ENCODE measurements around the gene PTN.

DNA sequence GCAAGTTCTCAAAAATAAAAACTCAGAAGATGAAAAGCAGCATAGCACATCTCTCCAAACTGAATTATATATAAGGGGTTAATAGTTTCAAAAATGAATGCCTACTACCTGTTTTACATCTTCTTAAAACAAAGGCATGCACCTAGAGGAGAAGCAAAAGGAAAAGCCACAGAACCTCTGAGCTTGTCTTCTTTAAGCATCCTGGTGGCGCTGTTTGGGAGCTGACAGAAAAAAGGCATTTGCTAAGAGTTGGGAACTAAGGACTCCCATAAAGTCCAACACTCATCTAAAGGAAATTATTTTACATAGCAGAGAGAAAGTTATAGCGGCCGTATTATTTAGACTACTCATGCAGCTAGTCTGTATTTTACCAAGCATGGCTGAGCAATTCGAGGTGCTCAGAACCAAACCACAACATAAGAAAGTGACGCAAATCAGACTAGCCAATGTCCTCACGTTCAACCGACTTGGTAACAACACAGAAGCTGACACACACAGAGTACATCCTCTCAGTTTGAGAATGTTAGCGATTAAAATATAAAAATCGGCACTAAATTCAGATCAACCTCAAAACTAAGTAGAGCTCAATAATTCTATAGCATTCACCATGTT, 38.8 kb downstream of the PTN start:
- TF ChIP-seq STAT3 (IDR thresholded peaks at IDR 0.05; ENCODE audit: low read depth, low read length) (no peak), CTCF (IDR thresholded peaks at IDR 0.05 in 2 of 3, conservative IDR thresholded peaks at IDR 0.05 in 1 of 3; ENCODE audit: control insufficient read depth in 2 of 3, extremely low read depth in 1 of 3, insufficient read depth in 1 of 3, low read depth in 3 of 3, low read length in 3 of 3) (no peak), RCOR1 (conservative IDR thresholded peaks at IDR 0.05; ENCODE audit: low read depth, low read length) (no peak), CBX3 (IDR thresholded peaks at IDR 0.05; ENCODE audit: borderline replicate concordance, low read depth) (no peak), LARP7 (IDR thresholded peaks at IDR 0.05) (no peak), MTA3 (IDR thresholded peaks at IDR 0.05; ENCODE audit: borderline replicate concordance, low read length) (no peak), MYC (IDR thresholded peaks at IDR 0.05; ENCODE audit: insufficient read depth, insufficient read length, insufficient replicate concordance, low read length, severe bottlenecking) (no peak), POLR2A (IDR thresholded peaks at IDR 0.05; ENCODE audit: low read depth, low read length) (no peak)
